ENCODE results near the gene RUNX2.

RUNX2 gene

DNA sequence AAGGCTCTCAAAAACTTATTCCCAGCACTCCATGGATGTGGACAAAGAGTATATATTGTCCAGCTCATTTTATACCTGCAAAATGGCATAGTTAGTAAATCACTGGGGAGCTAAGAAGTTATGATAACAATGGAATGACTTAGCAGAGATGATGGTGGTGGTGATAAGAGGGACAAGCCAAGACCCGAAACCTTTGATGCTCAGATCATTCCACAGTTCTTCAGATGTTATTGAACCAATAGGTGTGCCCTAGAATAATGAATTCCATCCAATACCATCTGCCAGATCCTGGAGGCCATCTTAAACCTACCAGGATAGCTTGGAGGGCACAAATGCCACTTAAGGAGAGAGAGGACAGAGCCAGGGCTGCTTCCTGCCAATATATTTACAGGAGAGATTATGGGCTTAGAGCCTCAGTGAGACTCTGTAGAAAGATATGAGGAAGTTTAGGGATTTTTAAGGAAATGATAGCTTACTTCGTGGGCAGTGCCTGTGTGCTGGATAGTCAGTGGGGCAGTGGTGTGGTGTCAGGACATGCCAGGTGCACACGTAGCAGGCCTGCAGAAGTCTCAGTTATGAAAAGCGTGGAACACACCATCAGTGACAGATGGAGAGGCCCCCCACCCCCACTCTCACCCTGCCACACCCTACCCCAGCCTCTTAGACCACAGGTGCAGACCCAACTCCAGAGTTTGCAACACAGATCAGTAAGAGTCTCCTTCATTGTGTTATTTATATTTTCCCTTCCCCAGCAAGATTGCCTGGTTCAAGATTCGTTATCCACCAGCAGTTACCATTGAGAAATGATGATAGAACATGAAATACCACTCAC, 259.3 kb downstream of the RUNX2 start:
- DNase-seq = no peak
- no peaks in the 10 kb centered on the region for H3K27me3 ChIP-seq (replicated peaks; ENCODE audit: control insufficient read depth, insufficient read depth, low read length, poor library complexity, severe bottlenecking)
- no peak overlapping the region for H3K4me3 ChIP-seq (ENCODE audit: insufficient read depth, low read depth, low read length, poor library complexity, severe bottlenecking)
- no peaks in the 10 kb centered on the region for H3K36me3 ChIP-seq (ENCODE audit: control insufficient read depth, insufficient read depth, low read length)
- H3K9me3 ChIP-seq (ENCODE audit: control insufficient read depth, low read length) = no peaks in the 10 kb centered on the region
- H3K27ac ChIP-seq (ENCODE audit: insufficient read depth, low read length, poor library complexity, severe bottlenecking) = peak overlapping the region; percentile 68
- H3K4me1 ChIP-seq (ENCODE audit: control insufficient read depth, insufficient read depth, low read length, poor library complexity, severe bottlenecking) = peaks cover 72% of the 10 kb centered on the region

DNA sequence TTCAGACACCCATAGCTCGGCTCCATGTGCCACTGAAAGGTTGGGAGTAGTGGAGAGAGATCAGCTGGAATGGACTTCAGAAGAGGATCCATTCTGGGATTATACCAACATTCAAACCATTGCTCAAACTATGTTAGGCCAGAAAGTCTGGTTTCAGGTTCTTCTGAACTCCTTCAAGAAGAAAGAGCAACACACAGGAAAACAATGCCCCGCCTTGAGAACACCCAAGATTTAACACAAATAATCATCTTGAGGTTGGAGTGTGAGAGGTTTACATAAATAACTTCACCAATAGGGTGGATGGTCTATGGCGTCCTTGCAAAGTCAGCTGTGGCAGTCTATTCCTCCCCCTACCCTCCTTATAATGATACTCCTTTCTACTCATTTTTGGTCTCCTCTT, 261.2 kb downstream of the RUNX2 start:
- no peak overlapping the region for H3K27ac ChIP-seq (ENCODE audit: insufficient read depth, low read length, poor library complexity, severe bottlenecking)
- DNase-seq = no peak
- no peaks in the 10 kb centered on the region for H3K27me3 ChIP-seq (replicated peaks; ENCODE audit: control insufficient read depth, insufficient read depth, low read length, poor library complexity, severe bottlenecking)
- no peak overlapping the region for H3K4me3 ChIP-seq (ENCODE audit: insufficient read depth, low read depth, low read length, poor library complexity, severe bottlenecking)
- H3K4me1 ChIP-seq (ENCODE audit: control insufficient read depth, insufficient read depth, low read length, poor library complexity, severe bottlenecking) = peaks cover 69% of the 10 kb centered on the region
- no peaks in the 10 kb centered on the region for H3K9me3 ChIP-seq (ENCODE audit: control insufficient read depth, low read length)
- H3K36me3 ChIP-seq (ENCODE audit: control insufficient read depth, insufficient read depth, low read length) = no peaks in the 10 kb centered on the region

DNA sequence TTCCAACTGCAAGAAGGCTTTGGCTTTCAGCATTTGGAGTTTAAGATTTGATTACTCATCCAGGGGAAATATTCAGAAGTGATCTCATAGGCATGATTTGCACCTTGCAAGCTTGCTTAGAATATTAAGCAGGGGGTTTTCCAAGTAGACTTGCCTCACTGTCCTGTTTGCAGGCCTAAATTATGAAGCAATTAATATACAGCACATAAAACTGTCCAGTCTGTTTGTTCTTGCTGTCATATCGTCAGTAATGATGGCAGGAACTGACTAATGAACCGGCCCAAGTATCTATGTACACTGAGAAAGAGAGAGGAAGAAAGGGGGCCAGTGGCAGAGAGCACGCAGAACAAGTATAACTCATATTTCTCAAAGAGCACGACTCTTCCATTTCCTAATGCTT, 262.1 kb downstream of the RUNX2 start:
- H3K4me3 ChIP-seq (ENCODE audit: insufficient read depth, low read depth, low read length, poor library complexity, severe bottlenecking) = no peak overlapping the region
- H3K27me3 ChIP-seq (replicated peaks; ENCODE audit: control insufficient read depth, insufficient read depth, low read length, poor library complexity, severe bottlenecking) = no peaks in the 10 kb centered on the region
- H3K4me1 ChIP-seq (ENCODE audit: control insufficient read depth, insufficient read depth, low read length, poor library complexity, severe bottlenecking) = peaks cover 60% of the 10 kb centered on the region
- no peak overlapping the region for H3K27ac ChIP-seq (ENCODE audit: insufficient read depth, low read length, poor library complexity, severe bottlenecking)
- H3K9me3 ChIP-seq (ENCODE audit: control insufficient read depth, low read length) = no peaks in the 10 kb centered on the region
- no peaks in the 10 kb centered on the region for H3K36me3 ChIP-seq (ENCODE audit: control insufficient read depth, insufficient read depth, low read length)
- no peak for DNase-seq

DNA sequence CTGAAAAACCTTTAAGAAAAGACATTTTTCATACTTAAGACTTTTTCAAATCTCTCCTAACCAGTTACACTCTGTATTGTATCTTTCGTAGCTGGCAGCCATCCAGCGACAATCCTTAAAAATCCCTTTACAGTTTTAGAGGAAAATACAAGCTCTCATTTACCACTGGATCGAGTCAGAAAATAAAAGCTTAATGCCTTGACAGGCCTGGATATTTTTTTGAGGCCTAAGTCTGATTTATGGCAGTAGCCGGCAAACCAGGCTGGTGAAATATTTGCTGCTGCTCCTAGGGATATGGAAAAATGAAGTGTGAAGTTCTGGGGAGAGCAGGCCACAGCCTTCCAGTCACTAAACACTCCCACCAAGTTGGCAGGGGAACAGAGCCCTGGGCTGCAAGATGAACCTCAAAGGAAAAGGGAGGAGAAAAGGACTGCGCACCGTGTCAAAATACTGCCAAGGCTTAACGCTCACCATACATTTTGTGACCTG, 262.6 kb downstream of the RUNX2 start:
- Histone ChIP-seq H3K4me1 (ENCODE audit: control insufficient read depth, insufficient read depth, low read length, poor library complexity, severe bottlenecking) (peaks cover 60% of the 10 kb centered on the region), H3K4me3 (ENCODE audit: insufficient read depth, low read depth, low read length, poor library complexity, severe bottlenecking) (no peak overlapping the region), H3K27ac (ENCODE audit: insufficient read depth, low read length, poor library complexity, severe bottlenecking) (no peak overlapping the region)

DNA sequence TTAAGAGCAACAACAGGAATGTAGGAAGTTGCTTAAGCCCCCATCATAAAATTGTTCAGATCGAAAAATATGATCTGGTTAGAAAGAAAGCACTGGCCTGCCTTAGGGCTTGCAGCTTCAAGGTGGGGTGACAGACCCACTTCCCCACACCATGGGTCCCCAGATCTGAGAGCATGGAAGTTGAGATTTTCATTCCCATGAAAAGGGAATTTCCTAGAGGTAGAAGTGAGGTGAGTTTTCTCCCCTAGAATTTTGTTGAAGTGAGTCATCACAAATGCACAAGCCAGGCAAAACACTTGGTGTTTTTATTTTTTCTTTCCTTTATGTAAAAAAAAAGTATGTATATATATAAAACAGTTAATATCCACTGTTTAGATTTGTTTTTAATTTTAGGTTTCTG, 263.2 kb downstream of the RUNX2 start:
- peaks cover 59% of the 10 kb centered on the region for H3K4me1 ChIP-seq (ENCODE audit: control insufficient read depth, insufficient read depth, low read length, poor library complexity, severe bottlenecking)
- no peak overlapping the region for H3K4me3 ChIP-seq (ENCODE audit: insufficient read depth, low read depth, low read length, poor library complexity, severe bottlenecking)
- H3K9me3 ChIP-seq (ENCODE audit: control insufficient read depth, low read length) = no peaks in the 10 kb centered on the region
- no peak for DNase-seq
- no peaks in the 10 kb centered on the region for H3K36me3 ChIP-seq (ENCODE audit: control insufficient read depth, insufficient read depth, low read length)
- no peaks in the 10 kb centered on the region for H3K27me3 ChIP-seq (replicated peaks; ENCODE audit: control insufficient read depth, insufficient read depth, low read length, poor library complexity, severe bottlenecking)
- H3K27ac ChIP-seq (ENCODE audit: insufficient read depth, low read length, poor library complexity, severe bottlenecking) = no peak overlapping the region

More for the DNA sequence above, 262.6 kb downstream of the RUNX2 start:
- no peak for DNase-seq
- Histone ChIP-seq H3K36me3 (ENCODE audit: control insufficient read depth, insufficient read depth, low read length) (no peaks in the 10 kb centered on the region), H3K27me3 (replicated peaks; ENCODE audit: control insufficient read depth, insufficient read depth, low read length, poor library complexity, severe bottlenecking) (no peaks in the 10 kb centered on the region), H3K9me3 (ENCODE audit: control insufficient read depth, low read length) (no peaks in the 10 kb centered on the region)

DNA sequence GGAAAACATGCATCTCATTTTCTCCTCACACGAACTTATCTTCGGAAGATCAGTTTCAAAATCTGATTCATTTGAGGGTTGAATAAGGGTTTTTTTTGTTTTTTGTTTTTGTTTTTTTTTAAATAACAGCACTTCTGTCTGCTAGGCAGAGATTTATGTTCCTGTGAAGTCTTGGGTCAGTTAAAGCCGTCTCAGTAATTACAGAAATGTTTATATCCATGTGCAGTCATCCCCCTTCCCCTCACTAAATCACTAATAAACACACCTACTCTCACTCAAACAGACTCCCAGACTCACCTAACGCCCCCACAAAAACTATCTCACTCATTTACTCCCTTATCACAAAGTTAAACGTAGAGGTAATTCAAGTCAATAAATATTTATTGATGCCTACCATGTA, 263.8 kb downstream of the RUNX2 start:
- H3K27me3 ChIP-seq (replicated peaks; ENCODE audit: control insufficient read depth, insufficient read depth, low read length, poor library complexity, severe bottlenecking) = no peaks in the 10 kb centered on the region
- H3K27ac ChIP-seq (ENCODE audit: insufficient read depth, low read length, poor library complexity, severe bottlenecking) = no peak overlapping the region
- H3K4me3 ChIP-seq (ENCODE audit: insufficient read depth, low read depth, low read length, poor library complexity, severe bottlenecking) = no peak overlapping the region
- no peaks in the 10 kb centered on the region for H3K9me3 ChIP-seq (ENCODE audit: control insufficient read depth, low read length)
- H3K36me3 ChIP-seq (ENCODE audit: control insufficient read depth, insufficient read depth, low read length) = no peaks in the 10 kb centered on the region
- H3K4me1 ChIP-seq (ENCODE audit: control insufficient read depth, insufficient read depth, low read length, poor library complexity, severe bottlenecking) = peaks cover 53% of the 10 kb centered on the region
- no peak for DNase-seq

DNA sequence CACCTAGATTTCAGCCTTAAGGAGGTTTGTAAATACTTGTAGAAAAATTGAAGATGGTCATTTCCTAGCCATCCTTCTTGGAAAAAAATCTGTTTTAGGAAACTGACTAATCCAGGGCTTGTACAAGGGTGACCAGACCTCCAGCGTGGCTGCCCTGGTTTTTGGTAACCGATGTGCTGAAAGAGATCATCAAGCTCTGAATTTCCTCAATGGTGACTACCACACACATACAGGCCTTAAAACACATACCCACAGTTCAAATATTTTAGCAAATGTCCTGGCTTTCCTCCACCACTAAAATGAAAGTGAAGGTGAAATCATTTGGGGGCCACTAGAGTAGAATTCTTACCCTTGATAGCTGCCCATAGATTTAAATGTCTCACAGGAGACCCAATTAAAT, 264.9 kb downstream of the RUNX2 start:
- DNase-seq = no peak
- H3K36me3 ChIP-seq (ENCODE audit: control insufficient read depth, insufficient read depth, low read length) = no peaks in the 10 kb centered on the region

DNA sequence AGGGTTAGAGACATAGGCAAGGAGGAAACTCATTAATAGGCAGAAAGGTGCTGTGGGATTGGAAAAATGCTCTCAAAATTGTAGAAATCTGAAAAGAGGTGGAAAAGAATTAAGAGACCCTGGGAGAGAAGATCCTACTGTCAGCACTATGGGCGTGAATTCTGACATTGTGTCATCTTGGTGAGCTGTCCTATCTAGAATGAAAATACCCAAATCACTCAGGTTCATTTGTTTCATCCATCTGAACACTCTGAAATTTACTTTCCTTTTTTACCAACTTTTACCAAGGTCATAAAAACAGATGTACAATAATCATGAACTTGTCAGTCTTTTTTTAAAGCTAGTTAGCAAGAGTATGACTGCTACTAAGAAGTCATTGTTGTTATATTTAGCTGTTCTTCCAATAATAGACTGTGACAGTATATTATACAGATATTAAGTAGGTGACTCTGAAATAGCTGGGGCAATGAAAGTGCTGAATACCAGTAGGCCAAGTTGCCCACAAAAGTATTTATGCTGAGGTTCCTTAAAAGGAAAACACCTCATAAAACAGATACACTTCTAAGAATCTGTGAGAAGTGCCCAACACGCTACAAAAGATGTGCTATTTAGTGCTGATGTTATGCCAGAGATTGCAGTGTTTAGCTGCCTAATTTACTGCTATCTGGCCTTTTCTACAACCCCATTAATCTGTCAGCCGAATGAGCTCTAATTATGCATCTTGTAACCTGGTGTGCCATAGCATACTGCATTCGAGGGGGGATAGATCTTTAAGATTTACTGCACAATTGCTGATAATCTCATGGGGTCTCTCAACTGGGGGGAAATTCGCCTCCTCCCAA, 267.1 kb downstream of the RUNX2 start:
- Histone ChIP-seq H3K36me3 (ENCODE audit: control insufficient read depth, insufficient read depth, low read length) (no peaks in the 10 kb centered on the region), H3K4me3 (ENCODE audit: insufficient read depth, low read depth, low read length, poor library complexity, severe bottlenecking) (no peak overlapping the region), H3K27ac (ENCODE audit: insufficient read depth, low read length, poor library complexity, severe bottlenecking) (no peak overlapping the region), H3K4me1 (ENCODE audit: control insufficient read depth, insufficient read depth, low read length, poor library complexity, severe bottlenecking) (peaks cover 22% of the 10 kb centered on the region), H3K27me3 (replicated peaks; ENCODE audit: control insufficient read depth, insufficient read depth, low read length, poor library complexity, severe bottlenecking) (no peaks in the 10 kb centered on the region), H3K9me3 (ENCODE audit: control insufficient read depth, low read length) (peaks cover 5% of the 10 kb centered on the region)
- no peak for DNase-seq

More for the DNA sequence above, 264.9 kb downstream of the RUNX2 start:
- Histone ChIP-seq H3K9me3 (ENCODE audit: control insufficient read depth, low read length) (no peaks in the 10 kb centered on the region), H3K4me3 (ENCODE audit: insufficient read depth, low read depth, low read length, poor library complexity, severe bottlenecking) (no peak overlapping the region), H3K4me1 (ENCODE audit: control insufficient read depth, insufficient read depth, low read length, poor library complexity, severe bottlenecking) (peaks cover 42% of the 10 kb centered on the region), H3K27me3 (replicated peaks; ENCODE audit: control insufficient read depth, insufficient read depth, low read length, poor library complexity, severe bottlenecking) (no peaks in the 10 kb centered on the region), H3K27ac (ENCODE audit: insufficient read depth, low read length, poor library complexity, severe bottlenecking) (no peak overlapping the region)

DNA sequence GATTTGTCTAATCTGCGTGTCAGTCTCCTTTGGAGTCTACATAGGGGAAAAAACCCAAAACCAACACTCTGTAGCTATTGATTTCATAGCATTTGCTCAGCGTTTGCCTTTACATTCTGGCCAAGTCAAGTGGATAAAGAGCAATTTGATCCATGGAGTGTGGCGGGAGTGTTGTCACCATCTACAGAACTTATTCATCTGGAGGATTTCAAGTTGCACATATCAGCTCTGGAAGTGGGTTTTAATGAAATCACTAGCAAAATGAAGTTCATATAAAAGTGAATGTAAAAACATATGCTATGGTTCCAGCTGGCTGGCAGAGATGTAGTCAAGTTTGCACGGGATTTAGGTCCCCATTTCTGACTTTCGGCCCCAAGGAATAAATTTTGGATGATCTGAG, 269.3 kb downstream of the RUNX2 start:
- Histone ChIP-seq H3K27ac (ENCODE audit: insufficient read depth, low read length, poor library complexity, severe bottlenecking) (no peak overlapping the region), H3K4me1 (ENCODE audit: control insufficient read depth, insufficient read depth, low read length, poor library complexity, severe bottlenecking) (peaks cover 10% of the 10 kb centered on the region), H3K9me3 (ENCODE audit: control insufficient read depth, low read length) (peaks cover 5% of the 10 kb centered on the region), H3K36me3 (ENCODE audit: control insufficient read depth, insufficient read depth, low read length) (no peaks in the 10 kb centered on the region), H3K27me3 (replicated peaks; ENCODE audit: control insufficient read depth, insufficient read depth, low read length, poor library complexity, severe bottlenecking) (no peaks in the 10 kb centered on the region), H3K4me3 (ENCODE audit: insufficient read depth, low read depth, low read length, poor library complexity, severe bottlenecking) (no peak overlapping the region)
- no peak for DNase-seq

DNA sequence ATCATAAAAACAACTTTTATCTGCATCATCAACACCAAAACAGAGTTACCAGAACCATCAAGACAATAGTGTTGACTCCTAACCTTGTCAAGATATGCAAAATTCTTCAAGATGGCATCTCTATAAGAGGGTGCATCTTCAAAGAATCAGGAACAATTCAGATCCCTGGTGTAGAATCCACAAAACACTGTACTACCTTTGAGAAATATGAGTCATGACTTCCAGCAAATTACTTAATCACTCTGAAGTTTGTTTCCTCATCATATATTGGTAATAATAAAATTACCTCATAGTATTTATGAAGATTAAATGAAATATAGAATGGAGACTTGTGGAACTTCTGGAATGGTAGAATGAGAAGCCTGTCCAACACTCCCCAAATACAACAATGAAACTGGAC, 270.9 kb downstream of the RUNX2 start:
- peaks cover 8% of the 10 kb centered on the region for H3K4me1 ChIP-seq (ENCODE audit: control insufficient read depth, insufficient read depth, low read length, poor library complexity, severe bottlenecking)
- H3K36me3 ChIP-seq (ENCODE audit: control insufficient read depth, insufficient read depth, low read length) = no peaks in the 10 kb centered on the region
- H3K27ac ChIP-seq (ENCODE audit: insufficient read depth, low read length, poor library complexity, severe bottlenecking) = no peak overlapping the region
- DNase-seq = no peak
- no peak overlapping the region for H3K4me3 ChIP-seq (ENCODE audit: insufficient read depth, low read depth, low read length, poor library complexity, severe bottlenecking)
- H3K27me3 ChIP-seq (replicated peaks; ENCODE audit: control insufficient read depth, insufficient read depth, low read length, poor library complexity, severe bottlenecking) = no peaks in the 10 kb centered on the region
- peaks cover 5% of the 10 kb centered on the region for H3K9me3 ChIP-seq (ENCODE audit: control insufficient read depth, low read length)
